Panc1 (cell line): ENCODE results near the gene SMIM33.

Source experiments
- CTCF ChIP-seq: fragments of 450-650 bp; IDR thresholded peaks from 2 replicates; pipeline ENCODE4 v1.5.1; 2017; ENCODE audit warnings: mild to moderate bottlenecking
- POLR2AphosphoS5 ChIP-seq: IDR thresholded peaks from 2 replicates; pipeline ENCODE4 v1.6.1; 2012; ENCODE audit warnings: mild to moderate bottlenecking, low read depth, low read length, moderate library complexity
- REST ChIP-seq, 2 experiments: IDR thresholded peaks; 2 replicates each; pipeline ENCODE4 v1.6.1; 2011 to 2012; ENCODE audit warnings: low read depth in 2 of 2, control low read depth in 1 of 2, low read length in 1 of 2, mild to moderate bottlenecking in 1 of 2, moderate library complexity in 1 of 2; ENCODE audit not compliant: insufficient read depth in 1 of 2

GRCh38 chr5:139517683-139518564 is 47.1 kb downstream of the SMIM33 start:
- TF ChIP-seq CTCF (peak; percentile 99), REST (IDR thresholded peaks at IDR 0.05; ENCODE audit: insufficient read depth in 1 of 2, low read depth in 2 of 2, low read length in 1 of 2) (peak in 1 of 2 experiments; percentile 62; a peak in 1 of 4 replicates), POLR2AphosphoS5 (peak; percentile 96)
